Measurements from ENCODE around the gene SLC17A7.

SLC17A7 gene

GRCh38 chr19:49400029-49400428 is 41.3 kb downstream of the SLC17A7 start:
- Histone ChIP-seq H3K9me3 (no peaks in the 10 kb centered on the region), H3K36me3 (no peaks in the 10 kb centered on the region), H3K4me3 (ENCODE audit: low read depth in 1 of 2, low read length in 1 of 2) (no peak overlapping the region), H3K27me3 (no peaks in the 10 kb centered on the region), H3K27ac (no peak overlapping the region), H3K4me1 (ENCODE audit: control insufficient read depth in 1 of 2, insufficient read depth in 1 of 2, low read depth in 1 of 2, low read length in 1 of 2) (no peaks in the 10 kb centered on the region)
- no peak for TF ChIP-seq CTCF (IDR thresholded peaks at IDR 0.05)

DNA sequence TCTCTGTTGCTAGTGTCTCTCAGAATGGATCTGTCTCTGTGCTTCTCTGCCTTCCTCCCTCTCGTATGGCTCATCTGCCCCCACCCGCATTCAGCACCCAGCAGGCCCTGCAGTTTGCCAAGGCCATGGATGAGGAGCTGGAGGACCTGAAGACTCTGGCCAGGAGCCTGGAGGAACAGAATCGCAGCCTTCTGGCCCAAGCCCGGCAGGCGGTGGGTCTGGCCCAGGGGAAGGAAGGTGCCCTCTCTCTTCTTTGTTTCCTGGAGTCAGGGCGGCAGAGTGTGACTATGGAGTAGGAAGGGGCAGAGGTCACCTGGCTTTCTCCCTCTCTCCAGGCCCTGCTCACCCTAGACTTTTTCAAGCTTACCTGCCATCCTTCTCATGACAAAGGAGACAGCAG is 42.4 kb downstream of the SLC17A7 start:
- Histone ChIP-seq H3K36me3 (no peaks in the 10 kb centered on the region), H3K9me3 (no peaks in the 10 kb centered on the region), H3K4me3 (ENCODE audit: low read depth in 1 of 2, low read length in 1 of 2) (no peak overlapping the region), H3K27ac (no peak overlapping the region), H3K27me3 (peaks cover 6% of the 10 kb centered on the region), H3K4me1 (ENCODE audit: control insufficient read depth in 1 of 2, insufficient read depth in 1 of 2, low read depth in 1 of 2, low read length in 1 of 2) (no peaks in the 10 kb centered on the region)
- TF ChIP-seq CTCF (IDR thresholded peaks at IDR 0.05): no peak

DNA sequence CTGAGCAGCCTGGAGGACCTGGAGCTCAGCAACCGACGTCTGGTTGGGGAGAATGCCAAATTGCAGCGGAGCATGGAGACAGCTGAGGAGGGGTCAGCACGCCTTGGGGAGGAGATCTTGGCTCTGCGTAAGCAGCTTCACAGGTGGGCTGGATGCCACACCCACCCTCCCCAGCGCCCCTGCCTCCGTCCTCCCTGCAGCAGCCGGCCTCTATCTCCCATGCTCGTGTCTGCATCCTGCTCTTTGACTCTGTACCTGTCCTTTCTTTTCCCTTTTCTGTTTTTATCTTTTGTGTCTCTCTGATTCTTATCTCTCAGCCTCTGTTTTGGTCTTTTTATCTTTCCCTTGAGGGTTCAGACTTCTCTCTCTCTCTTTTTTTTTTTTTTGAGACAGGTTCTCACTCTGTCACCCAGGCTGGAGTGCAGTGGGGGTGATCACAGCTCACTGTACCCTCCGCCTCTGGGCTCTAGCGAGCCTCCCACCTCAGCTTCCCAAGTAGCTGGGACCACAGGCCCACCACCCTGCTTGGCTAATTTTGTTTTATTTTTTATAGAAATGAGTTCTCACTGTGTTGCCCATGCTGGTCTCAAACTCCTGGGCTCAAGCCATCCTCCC is 43.2 kb downstream of the SLC17A7 start:
- Histone ChIP-seq H3K4me3 (ENCODE audit: low read depth in 1 of 2, low read length in 1 of 2) (no peak overlapping the region), H3K4me1 (ENCODE audit: control insufficient read depth in 1 of 2, insufficient read depth in 1 of 2, low read depth in 1 of 2, low read length in 1 of 2) (no peaks in the 10 kb centered on the region), H3K27ac (no peak overlapping the region), H3K9me3 (no peaks in the 10 kb centered on the region), H3K27me3 (peaks cover 13% of the 10 kb centered on the region), H3K36me3 (no peaks in the 10 kb centered on the region)
- no peak for TF ChIP-seq CTCF (IDR thresholded peaks at IDR 0.05)

DNA sequence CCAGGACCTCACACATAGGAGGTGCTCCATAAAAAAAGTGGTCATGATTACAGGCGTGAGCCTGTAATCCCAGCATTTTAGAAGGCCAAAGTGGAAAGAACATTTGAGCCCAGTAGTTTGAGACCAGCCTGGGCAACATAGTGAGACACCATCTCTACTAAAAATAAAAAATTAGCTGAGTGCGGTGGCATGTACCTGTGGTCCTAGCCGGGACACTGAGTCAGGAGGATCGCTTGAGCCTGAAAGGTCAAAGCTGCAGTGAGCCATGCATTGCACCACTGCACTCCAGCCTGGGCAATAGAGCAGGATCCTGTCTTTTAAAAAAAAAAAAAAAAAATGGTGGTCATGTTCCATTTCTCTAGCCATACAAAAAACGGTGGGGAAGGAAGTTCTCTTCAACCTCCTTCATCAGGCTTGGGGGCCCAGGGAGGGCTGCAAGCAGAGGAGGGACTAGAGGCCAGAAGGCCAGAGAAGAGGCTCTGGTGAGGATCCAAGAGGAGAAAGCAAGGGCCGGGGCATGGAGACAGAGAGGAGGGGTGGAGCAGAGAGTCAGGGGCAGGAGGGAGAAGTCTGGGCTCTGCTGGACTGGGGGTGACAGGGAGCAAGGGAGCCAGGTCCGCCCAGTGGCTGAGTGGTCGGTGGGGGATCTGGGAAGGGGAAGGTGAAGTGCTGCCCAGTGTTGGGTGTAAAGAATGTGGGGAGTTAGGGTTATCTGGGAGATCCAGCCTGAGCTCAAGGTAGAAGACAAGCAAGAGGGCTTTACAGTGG is 44.4 kb downstream of the SLC17A7 start:
- TF ChIP-seq CTCF (IDR thresholded peaks at IDR 0.05): no peak
- H3K27me3 ChIP-seq: peaks cover 23% of the 10 kb centered on the region
- H3K36me3 ChIP-seq: no peaks in the 10 kb centered on the region
- no peaks in the 10 kb centered on the region for H3K9me3 ChIP-seq
- H3K4me1 ChIP-seq (ENCODE audit: control insufficient read depth in 1 of 2, insufficient read depth in 1 of 2, low read depth in 1 of 2, low read length in 1 of 2): no peaks in the 10 kb centered on the region
- H3K27ac ChIP-seq: no peak overlapping the region
- H3K4me3 ChIP-seq (ENCODE audit: low read depth in 1 of 2, low read length in 1 of 2): no peak overlapping the region

DNA sequence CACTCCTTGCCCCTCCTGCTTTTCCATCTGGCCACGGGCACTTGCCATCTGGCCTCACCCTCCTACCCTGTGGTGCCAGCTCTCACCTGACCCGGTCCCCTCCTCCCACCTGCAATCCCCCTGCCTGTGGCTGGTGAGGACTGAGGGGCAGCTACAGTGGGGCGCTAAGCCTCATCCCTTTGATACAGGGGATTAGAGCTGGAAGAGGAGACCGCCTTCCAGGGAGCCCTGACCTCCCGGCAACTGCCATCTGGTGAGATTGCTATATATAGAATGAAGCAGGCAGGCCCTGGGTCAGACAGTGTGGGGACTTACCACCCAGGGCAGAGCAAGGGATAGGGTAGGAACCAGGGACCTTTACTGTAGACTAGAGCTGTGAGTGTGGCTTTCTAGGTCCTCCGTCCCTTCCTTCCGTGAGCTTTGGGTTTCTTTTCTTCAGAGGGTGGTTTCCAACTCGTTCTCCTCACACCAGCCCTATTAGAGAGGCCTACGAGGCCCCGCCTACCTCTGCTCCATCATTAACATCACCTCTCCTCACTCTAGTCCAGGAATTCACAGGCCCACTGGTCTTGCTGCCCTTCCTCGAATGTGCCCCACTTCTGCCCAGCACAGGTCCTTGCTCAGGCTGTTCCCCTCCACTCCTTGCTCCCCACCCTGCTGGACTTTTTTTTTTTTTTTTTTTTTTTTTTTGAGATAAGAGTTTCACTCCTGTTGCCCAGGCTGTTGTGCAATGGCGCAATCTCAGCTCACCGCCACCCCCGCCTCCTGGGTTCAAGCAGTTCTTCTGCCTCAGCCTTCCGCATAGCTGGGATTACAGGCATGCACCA is 45.5 kb downstream of the SLC17A7 start:
- no peak for TF ChIP-seq CTCF (IDR thresholded peaks at IDR 0.05)
- Histone ChIP-seq H3K27me3 (peaks cover 32% of the 10 kb centered on the region), H3K36me3 (no peaks in the 10 kb centered on the region), H3K27ac (no peak overlapping the region), H3K4me1 (ENCODE audit: control insufficient read depth in 1 of 2, insufficient read depth in 1 of 2, low read depth in 1 of 2, low read length in 1 of 2) (no peaks in the 10 kb centered on the region), H3K4me3 (ENCODE audit: low read depth in 1 of 2, low read length in 1 of 2) (no peak overlapping the region), H3K9me3 (no peaks in the 10 kb centered on the region)

Measured in neutrophil (primary cell).